Activated CD4-positive, alpha-beta memory T cell treated with anti-CD3 and anti-CD28 coated beads for 36 hours (primary cell): ENCODE data around the gene BTBD2. TPM values are rescaled to one million over a fixed set of nuclear protein-coding genes. Genes with fewer than 3 reads are reported as not detected.
A peak's percentile ranks its signal among the peaks of the same experiment; 100 is the strongest.

Source experiments
- CTCF ChIA-PET: fragments of 350-600 bp; sonication (Branson Sonifier 250); formaldehyde crosslinking; loops from one replicate; lab custom pipeline; 2021; ENCODE audit warnings: antibody characterized with exemption, inconsistent platforms; lab: Charles Lee
- POLR2A ChIA-PET: fragments of 350-600 bp; sonication (Branson Sonifier 250); formaldehyde crosslinking; loops from one replicate; lab custom pipeline; 2021; ENCODE audit warnings: antibody characterized with exemption; lab: Charles Lee
- DNase-seq: peaks from one replicate; pipeline ENCODE4 v3.0.0-alpha.2; 2020
- H3K27ac Mint-ChIP-seq: one replicate; pipeline ENCODE4 v1.8.0; 2021; ENCODE audit warnings: mixed read lengths
- H3K27me3 Mint-ChIP-seq: one replicate; pipeline ENCODE4 v1.8.0; 2021; ENCODE audit warnings: mixed read lengths
- H3K36me3 Mint-ChIP-seq: one replicate; pipeline ENCODE4 v1.8.0; 2021; ENCODE audit warnings: mixed read lengths
- H3K4me1 Mint-ChIP-seq: one replicate; pipeline ENCODE4 v1.8.0; 2021; ENCODE audit warnings: low read depth, mixed read lengths
- H3K4me3 Mint-ChIP-seq: one replicate; pipeline ENCODE4 v1.8.0; 2021; ENCODE audit warnings: mild to moderate bottlenecking, mixed read lengths
- H3K9me3 Mint-ChIP-seq: one replicate; pipeline ENCODE4 v1.8.0; 2021; ENCODE audit warnings: mixed read lengths
- intact Hi-C: fragments of 100-400 bp; cut with micrococcal nuclease; formaldehyde crosslinking; loops from one replicate; pipeline ENCODE4 v1.15.1; 2023
- total RNA-seq, 2 experiments: library from RNA; stranded (reverse); gene quantifications; one replicate each; pipeline ENCODE4 v1.2.3, GENCODE V29; 2021

BTBD2 gene
- total RNA-seq, 2 experiments from 2014 or later = 37.3 to 42.9 TPM

DNA sequence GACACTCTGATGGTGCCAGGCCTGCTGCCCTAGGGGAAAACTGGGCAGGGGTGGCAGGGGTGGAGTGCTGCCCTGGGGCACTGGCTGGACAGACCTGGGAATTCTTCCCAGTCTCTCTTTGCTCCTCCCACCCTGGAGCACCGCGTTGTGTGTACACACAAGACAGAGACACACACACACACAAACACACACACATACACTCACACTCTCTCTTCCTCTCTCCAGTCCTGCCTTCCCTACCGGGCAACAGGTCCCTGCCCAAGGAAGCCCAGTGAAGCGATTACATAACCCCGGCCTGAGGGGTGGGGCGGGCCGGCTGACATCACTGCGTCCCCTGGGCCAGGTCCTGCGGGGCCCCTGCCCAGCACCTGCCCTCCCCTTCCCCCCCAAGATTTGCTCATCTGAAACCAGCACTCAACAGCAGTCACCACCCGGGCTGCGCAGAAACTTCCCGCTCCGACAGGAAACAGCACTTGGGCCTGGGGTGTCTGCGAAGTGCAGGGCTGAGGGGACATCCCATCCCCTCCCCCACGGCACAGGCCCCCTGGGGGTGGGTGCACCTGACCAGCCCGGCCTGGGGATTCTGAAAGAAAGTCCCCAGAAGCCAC lies 34.3 kb upstream of the BTBD2 start:
- H3K4me1 Mint-ChIP-seq = peaks cover 39% of the 10 kb centered on the region
- peaks cover 7% of the 10 kb centered on the region for H3K36me3 Mint-ChIP-seq
- no peaks in the 10 kb centered on the region for H3K27me3 Mint-ChIP-seq
- H3K9me3 Mint-ChIP-seq = no peaks in the 10 kb centered on the region
- ChIA-PET CTCF (no interaction called here), POLR2A (interaction anchor here (1.0 to 1.5 kb wide), 2 partner anchors 8 kb away, joined by 5 to 6 read pairs; no protein-coding TSS in a partner anchor)
- H3K27ac Mint-ChIP-seq = peak overlapping the region; percentile 84
- DNase-seq = peak; percentile 80
- intact Hi-C loops = loop anchor here (1.0 to 2.0 kb wide), 2 partner anchors 11 to 47 kb away; partner anchors contain the start of genes IZUMO4 and MOB3A
- H3K4me3 Mint-ChIP-seq = peak overlapping the region; percentile 86

DNA sequence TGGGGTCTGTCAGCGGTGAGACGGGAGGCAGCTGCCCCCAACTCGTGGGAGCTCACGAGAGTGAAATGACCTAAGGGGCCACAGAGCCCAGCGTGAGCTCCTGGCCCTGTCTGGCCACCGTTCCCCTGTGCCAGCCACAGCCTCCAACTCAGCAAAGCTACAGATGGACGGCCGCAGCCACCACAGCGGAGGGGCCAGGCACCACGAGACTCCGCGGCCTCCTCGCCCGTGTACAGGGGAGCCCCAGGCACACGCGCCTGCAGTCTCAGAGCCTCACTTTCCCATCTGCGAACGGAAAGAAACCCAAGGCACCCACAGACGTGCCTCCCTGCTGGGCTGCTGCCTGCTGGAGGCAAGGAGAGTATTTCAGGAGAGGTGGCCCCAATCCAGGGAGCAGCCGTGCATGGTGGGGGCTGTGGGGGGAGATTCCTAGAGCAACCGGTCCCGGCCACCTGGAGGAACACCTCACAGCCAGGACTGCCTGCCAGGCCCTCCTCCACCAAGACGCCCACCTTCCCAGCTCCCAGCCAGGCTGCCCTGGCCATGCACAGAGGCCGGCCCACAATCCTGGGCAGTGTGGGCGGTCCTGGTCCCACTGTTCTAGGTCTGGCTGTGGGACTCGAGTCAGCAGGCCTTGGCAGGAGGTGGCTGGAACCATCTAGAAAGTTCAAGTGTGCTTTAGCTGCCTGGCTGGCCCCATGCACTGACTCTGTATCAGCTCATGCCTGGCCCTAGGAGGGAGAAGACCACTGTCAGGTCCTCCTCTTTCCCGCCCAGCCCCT lies 33.6 kb upstream of the BTBD2 start:
- no peaks in the 10 kb centered on the region for H3K9me3 Mint-ChIP-seq
- intact Hi-C loops = no loop called here

DNA sequence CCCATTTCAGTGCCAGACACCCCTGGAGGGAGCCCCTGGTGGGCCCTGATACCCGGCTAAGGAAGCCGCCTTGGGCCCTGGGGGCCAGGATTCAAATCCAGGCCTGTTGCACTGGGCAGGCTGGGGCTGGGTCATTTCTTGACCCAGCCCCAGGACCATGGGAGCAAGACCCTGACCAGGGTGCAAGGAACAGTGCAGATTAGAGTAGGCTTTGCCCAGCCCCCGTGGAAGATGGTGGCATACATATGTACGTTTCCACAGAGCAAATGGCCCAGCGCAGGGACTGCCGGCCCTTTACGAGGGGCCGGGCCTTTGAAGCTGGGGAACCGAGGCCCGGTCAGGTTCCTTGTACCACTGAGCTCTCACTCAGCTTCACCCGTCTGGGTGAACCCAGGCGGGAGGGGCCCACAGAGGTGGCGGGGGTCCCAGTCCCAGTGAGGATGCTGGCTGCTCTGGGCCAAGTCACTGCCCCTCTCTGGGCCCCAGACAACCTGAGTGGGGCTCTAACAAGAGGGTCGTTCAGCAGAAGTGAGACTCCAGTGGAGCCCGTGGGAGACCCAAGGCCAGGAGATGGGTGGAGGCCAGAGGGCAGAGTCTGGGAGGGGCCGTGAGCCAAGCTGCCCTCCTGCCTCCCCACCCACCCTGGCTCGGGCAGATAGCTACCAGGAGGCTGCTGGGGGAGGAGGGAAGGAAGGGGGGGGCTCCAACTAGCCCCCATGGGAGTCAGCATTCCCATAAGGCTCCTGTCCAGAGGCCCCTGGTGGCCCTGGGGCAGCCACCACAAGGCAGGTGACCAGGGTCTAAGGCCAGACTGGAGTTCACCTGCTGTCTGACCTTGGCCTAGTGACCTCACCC lies 32.8 kb upstream of the BTBD2 start:
- peaks cover 43% of the 10 kb centered on the region for H3K4me1 Mint-ChIP-seq
- intact Hi-C loops = no loop called here
- POLR2A ChIA-PET = interaction anchor here (0.6 to 1.5 kb wide), 3 partner anchors 7 to 44 kb away, joined by 3 to 6 read pairs (median 3); no protein-coding TSS in a partner anchor
- H3K9me3 Mint-ChIP-seq = no peaks in the 10 kb centered on the region
- DNase-seq = no peak
- no peak overlapping the region for H3K27ac Mint-ChIP-seq
- H3K27me3 Mint-ChIP-seq = no peaks in the 10 kb centered on the region
- peaks cover 7% of the 10 kb centered on the region for H3K36me3 Mint-ChIP-seq
- no peak overlapping the region for H3K4me3 Mint-ChIP-seq
- CTCF ChIA-PET = interaction anchor here (0.6 kb wide), 2 partner anchors 18 to 119 kb away, joined by 3 read pairs; no protein-coding TSS in a partner anchor

More for the DNA sequence above, 33.6 kb upstream of the BTBD2 start:
- Mint-ChIP-seq H3K27ac (peak overlapping the region; percentile 84), H3K27me3 (no peaks in the 10 kb centered on the region), H3K36me3 (peaks cover 7% of the 10 kb centered on the region), H3K4me3 (peak overlapping the region; percentile 86), H3K4me1 (peaks cover 38% of the 10 kb centered on the region)
- ChIA-PET POLR2A (interaction anchor here (0.7 to 1.5 kb wide), 2 partner anchors 8 to 9 kb away, joined by 3 to 6 read pairs; no protein-coding TSS in a partner anchor), CTCF (interaction anchor here (0.6 kb wide), 2 partner anchors 19 to 120 kb away, joined by 3 read pairs; no protein-coding TSS in a partner anchor)
- no peak for DNase-seq

DNA sequence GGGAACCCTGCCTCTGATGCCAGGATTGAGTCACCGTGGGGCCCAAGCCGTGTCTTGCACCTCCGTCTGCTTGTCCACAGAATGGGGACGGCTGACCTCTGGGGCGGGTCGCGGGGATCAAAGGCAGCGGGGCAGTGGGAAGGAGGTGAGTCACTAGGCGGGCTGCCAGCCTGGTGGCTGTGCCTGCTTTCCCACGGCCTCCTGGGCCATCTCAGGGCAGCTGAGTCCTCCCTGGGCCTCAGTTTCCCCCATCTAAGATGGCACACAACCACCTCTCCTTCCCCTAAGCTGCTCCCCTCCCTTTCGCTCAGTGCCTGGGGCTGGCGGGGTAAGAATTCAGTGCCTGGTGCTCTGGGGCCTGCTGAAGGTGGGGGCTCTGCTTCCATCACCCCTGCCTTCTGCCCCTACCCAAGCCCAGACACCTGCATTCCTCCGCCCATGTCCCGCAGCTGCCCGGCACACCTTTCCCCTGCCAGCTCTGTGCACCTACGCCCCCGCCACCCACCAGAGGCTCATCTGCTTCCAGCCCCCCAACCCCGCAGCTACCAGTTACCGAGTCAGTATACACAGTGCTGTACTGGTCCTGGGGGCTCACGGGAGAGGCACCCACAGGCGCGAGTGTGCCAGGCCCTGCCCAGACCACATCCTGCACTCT lies 32.1 kb upstream of the BTBD2 start:
- Mint-ChIP-seq H3K27me3 (no peaks in the 10 kb centered on the region), H3K4me3 (no peak overlapping the region), H3K36me3 (peaks cover 8% of the 10 kb centered on the region), H3K27ac (peak overlapping the region; percentile 51), H3K4me1 (peaks cover 50% of the 10 kb centered on the region), H3K9me3 (no peaks in the 10 kb centered on the region)
- intact Hi-C loops = no loop called here
- peak; percentile 53 for DNase-seq
- ChIA-PET POLR2A (no interaction called here), CTCF (no interaction called here)

DNA sequence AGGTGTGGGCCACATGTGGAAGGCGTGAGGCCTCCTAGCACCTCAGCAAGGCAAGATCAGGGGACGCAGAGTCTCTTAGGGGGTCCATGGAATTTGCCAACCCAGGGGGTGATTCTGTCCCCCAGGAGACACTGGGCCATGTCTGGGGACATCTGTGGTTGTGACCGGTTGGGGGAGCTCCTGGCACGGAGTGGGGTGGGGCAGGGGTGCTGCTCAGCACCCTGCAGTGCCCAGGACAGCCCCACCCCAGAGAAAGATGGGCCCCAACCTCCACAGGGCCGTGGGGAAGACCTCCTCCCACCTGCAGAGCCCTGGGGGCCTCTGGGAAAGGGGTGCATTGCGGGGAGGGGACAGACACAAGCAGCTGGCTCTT lies 31.5 kb upstream of the BTBD2 start:
- Mint-ChIP-seq H3K9me3 (no peaks in the 10 kb centered on the region), H3K36me3 (peaks cover 11% of the 10 kb centered on the region), H3K27ac (peak overlapping the region; percentile 51), H3K4me3 (no peak overlapping the region), H3K4me1 (peaks cover 47% of the 10 kb centered on the region), H3K27me3 (no peaks in the 10 kb centered on the region)
- ChIA-PET CTCF (no interaction called here), POLR2A (no interaction called here)
- intact Hi-C loops = no loop called here
- DNase-seq = no peak

- ChIA-PET POLR2A (interaction anchor here (0.5 kb wide), 1 partner anchor 27 kb away, joined by 4 read pairs; no protein-coding TSS in a partner anchor), CTCF (no interaction called here)
- no peaks in the 10 kb centered on the region for H3K27me3 Mint-ChIP-seq
- H3K4me3 Mint-ChIP-seq = no peak overlapping the region
- H3K9me3 Mint-ChIP-seq = no peaks in the 10 kb centered on the region
- H3K27ac Mint-ChIP-seq = no peak overlapping the region
- DNase-seq = no peak
- intact Hi-C loops = no loop called here
- peaks cover 14% of the 10 kb centered on the region for H3K36me3 Mint-ChIP-seq
- peaks cover 42% of the 10 kb centered on the region for H3K4me1 Mint-ChIP-seq
These were observed 30.8 kb upstream of the BTBD2 start for GRCh38 chr19:2046046-2046907.

DNA sequence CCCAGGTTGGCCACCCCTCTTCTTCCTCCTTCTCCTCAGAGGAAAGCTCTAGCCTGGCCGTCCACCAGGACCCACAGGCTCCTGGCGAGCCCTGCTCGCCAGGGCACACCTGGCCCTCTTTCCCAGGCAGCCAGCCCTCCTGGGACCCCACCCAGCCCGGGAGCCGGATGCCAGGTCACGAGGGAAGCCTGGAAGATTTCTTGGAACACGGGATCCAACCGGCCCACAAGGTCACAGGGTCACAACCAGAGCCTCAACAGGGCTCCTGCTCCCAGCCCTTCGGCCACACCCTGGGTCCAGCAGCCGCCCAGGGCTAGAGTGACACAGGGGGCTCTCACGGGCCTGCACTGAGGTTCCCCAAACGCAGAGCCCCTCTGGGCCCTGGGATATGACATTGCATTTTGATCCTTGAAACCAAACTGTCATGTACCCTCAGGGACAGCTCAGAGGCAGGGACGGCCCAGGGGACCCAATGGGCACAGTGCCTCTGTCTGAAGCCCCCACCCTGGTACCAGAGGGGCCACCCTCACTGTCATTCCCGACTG lies 30.1 kb upstream of the BTBD2 start:
- DNase-seq = no peak
- ChIA-PET CTCF (no interaction called here), POLR2A (no interaction called here)

DNA sequence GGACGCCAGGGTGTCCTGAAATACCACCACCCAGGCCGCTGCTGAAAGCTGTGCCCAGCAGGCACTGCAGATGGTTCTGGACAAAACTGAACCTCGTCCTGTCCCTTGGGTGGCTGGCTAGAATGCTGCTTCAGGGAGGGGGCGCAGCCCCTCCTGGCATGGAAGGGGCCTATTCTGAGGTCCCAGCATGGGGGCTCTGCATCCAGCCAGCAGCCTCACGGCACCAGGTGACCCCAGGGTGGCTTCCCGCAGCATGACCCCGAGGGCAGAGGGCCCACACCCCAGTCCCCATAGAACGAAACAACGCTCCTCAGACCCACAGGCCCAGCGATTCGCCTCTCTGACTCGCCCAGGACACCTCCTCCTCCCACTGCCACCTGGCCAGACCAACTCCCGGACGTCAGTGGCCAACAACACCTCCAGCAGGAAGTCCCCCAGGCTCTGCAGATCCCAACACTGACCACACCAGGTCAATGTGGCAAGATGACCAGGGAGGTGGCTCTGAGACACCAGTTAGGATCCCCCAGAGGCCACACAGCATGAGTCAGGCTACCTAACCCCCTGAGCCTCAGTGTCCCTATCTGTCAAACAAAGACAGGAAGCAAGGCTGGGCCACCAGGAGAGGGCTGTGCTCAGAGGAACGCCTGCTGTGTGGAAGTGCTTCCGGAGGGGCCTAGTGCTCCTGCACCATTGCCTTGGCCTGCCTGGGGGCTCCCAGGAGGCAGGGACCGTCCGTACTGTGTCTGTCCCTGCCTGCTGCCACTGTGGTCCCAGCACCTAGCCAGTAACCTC lies 29.4 kb upstream of the BTBD2 start:
- DNase-seq = no peak
- H3K36me3 Mint-ChIP-seq = peaks cover 16% of the 10 kb centered on the region
- no peak overlapping the region for H3K4me3 Mint-ChIP-seq
- CTCF ChIA-PET = no interaction called here
- peak overlapping the region; percentile 38 for H3K27ac Mint-ChIP-seq
- H3K27me3 Mint-ChIP-seq = no peaks in the 10 kb centered on the region
- H3K9me3 Mint-ChIP-seq = no peaks in the 10 kb centered on the region
- POLR2A ChIA-PET = no interaction called here
- intact Hi-C loops = no loop called here
- H3K4me1 Mint-ChIP-seq = peaks cover 47% of the 10 kb centered on the region

More for the DNA sequence above, 30.1 kb upstream of the BTBD2 start:
- Mint-ChIP-seq H3K27ac (no peak overlapping the region), H3K36me3 (peaks cover 17% of the 10 kb centered on the region), H3K4me3 (no peak overlapping the region), H3K9me3 (no peaks in the 10 kb centered on the region), H3K27me3 (no peaks in the 10 kb centered on the region), H3K4me1 (peaks cover 47% of the 10 kb centered on the region)
- intact Hi-C loops = no loop called here

DNA sequence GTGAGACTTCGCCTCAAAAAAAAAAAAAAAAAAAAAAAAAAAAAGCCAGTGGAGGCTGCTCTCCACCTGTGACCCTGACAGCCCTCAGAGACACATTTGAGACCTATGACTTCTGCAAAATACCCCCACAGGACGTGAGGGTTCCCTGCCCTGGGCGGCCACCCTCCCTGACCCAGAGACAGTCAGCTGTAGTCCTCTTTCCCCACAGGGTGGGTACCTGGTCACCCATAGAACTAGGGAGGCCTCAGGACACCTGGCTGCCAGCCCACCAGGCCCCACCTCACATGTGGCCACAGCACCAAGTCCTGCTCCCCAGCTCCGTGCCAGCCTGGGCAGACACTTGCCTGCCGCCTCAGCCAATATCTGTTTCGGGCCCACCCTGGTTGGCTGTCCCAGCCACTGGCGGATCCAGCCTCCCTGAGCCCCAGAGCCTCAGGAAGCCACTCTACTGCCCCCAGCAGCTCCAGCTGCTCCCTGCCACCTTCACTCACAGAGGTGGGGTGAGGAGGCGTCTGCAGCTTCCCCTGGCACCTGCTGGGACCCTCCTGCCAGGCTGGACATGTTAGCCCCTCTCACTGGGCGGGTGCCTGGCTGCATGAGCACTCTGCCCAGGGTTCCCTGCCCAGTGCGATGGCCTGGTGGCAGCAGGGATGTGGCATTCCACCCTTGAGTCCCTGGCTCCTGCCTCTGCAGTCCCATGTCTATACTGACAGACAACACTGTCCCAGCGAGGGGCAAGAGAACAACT lies 28.6 kb upstream of the BTBD2 start:
- Mint-ChIP-seq H3K4me1 (peaks cover 43% of the 10 kb centered on the region), H3K4me3 (no peak overlapping the region), H3K27ac (peak overlapping the region; percentile 49), H3K36me3 (peaks cover 18% of the 10 kb centered on the region), H3K9me3 (no peaks in the 10 kb centered on the region), H3K27me3 (no peaks in the 10 kb centered on the region)
- CTCF ChIA-PET = interaction anchor here (0.8 to 1.7 kb wide), 2 partner anchors 8 to 26 kb away, joined by 3 to 5 read pairs; no protein-coding TSS in a partner anchor
- intact Hi-C loops = loop anchor here (2.0 kb wide), 1 partner anchor 53 kb away; the partner anchor contains the start of genes IZUMO4 and MOB3A
- POLR2A ChIA-PET = interaction anchor here (0.6 to 3.8 kb wide), 3 partner anchors 8 to 24 kb away, joined by 3 to 26 read pairs (median 16); partner anchors contain the start of gene MKNK2
- no peak for DNase-seq
